Measurements from ENCODE around the gene HINT2.

The HINT2 gene

DNA sequence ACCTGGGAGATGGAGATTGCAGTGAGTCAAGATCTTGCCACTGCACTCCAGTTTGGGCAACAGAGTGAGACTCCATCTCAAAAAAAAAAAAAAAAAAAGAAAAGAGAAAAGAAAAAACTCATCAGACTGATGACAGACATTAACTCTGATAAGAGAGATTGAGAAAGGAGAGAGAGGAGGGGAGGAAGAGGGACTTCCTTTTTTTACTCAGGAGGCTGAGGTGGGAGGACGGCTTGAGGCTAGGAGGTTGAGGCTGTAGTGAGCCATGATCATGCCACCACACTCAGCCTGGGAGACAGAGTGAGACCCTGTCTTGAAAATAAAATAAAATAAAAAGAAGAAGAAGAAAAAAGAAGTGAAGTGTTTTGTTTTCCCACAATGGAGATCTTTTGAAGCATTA is 51.0 kb downstream of the HINT2 start:
- H2AFZ ChIP-seq (ENCODE audit: low read depth, low read length), result no peak overlapping the region
- no peak for ATAC-seq (ENCODE audit: insufficient read depth, low read depth)
- TF ChIP-seq, protein P1, sequence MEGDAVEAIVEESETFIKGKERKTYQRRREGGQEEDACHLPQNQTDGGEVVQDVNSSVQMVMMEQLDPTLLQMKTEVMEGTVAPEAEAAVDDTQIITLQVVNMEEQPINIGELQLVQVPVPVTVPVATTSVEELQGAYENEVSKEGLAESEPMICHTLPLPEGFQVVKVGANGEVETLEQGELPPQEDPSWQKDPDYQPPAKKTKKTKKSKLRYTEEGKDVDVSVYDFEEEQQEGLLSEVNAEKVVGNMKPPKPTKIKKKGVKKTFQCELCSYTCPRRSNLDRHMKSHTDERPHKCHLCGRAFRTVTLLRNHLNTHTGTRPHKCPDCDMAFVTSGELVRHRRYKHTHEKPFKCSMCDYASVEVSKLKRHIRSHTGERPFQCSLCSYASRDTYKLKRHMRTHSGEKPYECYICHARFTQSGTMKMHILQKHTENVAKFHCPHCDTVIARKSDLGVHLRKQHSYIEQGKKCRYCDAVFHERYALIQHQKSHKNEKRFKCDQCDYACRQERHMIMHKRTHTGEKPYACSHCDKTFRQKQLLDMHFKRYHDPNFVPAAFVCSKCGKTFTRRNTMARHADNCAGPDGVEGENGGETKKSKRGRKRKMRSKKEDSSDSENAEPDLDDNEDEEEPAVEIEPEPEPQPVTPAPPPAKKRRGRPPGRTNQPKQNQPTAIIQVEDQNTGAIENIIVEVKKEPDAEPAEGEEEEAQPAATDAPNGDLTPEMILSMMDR (IDR thresholded peaks at IDR 0.05; ENCODE audit: borderline replicate concordance, extremely low read depth, low read length, poor library complexity, severe bottlenecking), result no peak
- no peak for TF ChIP-seq EZH2 (IDR thresholded peaks at IDR 0.05; ENCODE audit: borderline replicate concordance, low read depth, low read length, severe bottlenecking)

DNA sequence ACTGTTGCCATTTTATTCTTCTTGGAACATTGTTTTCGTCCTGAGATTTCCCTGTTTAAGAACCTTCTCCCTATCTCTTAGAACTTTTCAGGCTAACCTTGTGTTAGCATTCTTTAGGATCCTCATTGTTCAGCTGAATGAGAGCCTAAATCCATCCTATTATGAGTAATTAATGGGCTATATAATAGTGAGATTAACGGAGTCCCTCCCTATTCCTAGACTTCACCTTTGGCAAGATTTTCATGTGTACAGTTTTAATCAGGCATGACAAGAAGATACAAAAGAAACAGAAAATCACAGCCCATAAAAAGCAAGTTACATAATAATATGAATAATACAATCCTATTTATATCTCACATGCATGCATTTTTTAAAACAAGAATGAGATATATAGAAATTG is 51.7 kb downstream of the HINT2 start:
- H3K4me3 ChIP-seq (ENCODE audit: low read depth in 1 of 2, low read length in 2 of 2), result no peak overlapping the region
- H3K27ac ChIP-seq (ENCODE audit: low read length), result no peak overlapping the region
- peaks cover 3% of the 10 kb centered on the region; the same call in 1 of the 2 replicates for H3K36me3 ChIP-seq (ENCODE audit: insufficient read depth, low read length)
- H3K9ac ChIP-seq (ENCODE audit: low read depth, low read length), result no peak overlapping the region
- DNase-seq (no peak), ATAC-seq (ENCODE audit: insufficient read depth, low read depth) (no peak)
- H3K9me3 ChIP-seq (ENCODE audit: insufficient read depth, low read length, severe bottlenecking), result no peaks in the 10 kb centered on the region
- peaks cover 5% of the 10 kb centered on the region for H3K4me1 ChIP-seq (ENCODE audit: insufficient read depth, low read length)
- no peak overlapping the region for H3K4me2 ChIP-seq (ENCODE audit: insufficient read depth, low read length)
- no peaks in the 10 kb centered on the region for H3K27me3 ChIP-seq (ENCODE audit: insufficient read depth, low read length, poor library complexity)
- H4K20me1 ChIP-seq (ENCODE audit: insufficient read depth, low read length), result peaks cover 4% of the 10 kb centered on the region; the same call in 1 of the 2 replicates
- peaks cover 53% of the 10 kb centered on the region for H3K79me2 ChIP-seq (ENCODE audit: insufficient read depth, low read length)
- TF ChIP-seq, protein P1 (IDR thresholded peaks at IDR 0.05; ENCODE audit: borderline replicate concordance, extremely low read depth, low read length, poor library complexity, severe bottlenecking), result no peak
- no peak for TF ChIP-seq EZH2 (IDR thresholded peaks at IDR 0.05; ENCODE audit: borderline replicate concordance, low read depth, low read length, severe bottlenecking)
- H2AFZ ChIP-seq (ENCODE audit: low read depth, low read length), result no peak overlapping the region

More for the DNA sequence above, 51.0 kb downstream of the HINT2 start:
- Histone ChIP-seq H3K4me2 (ENCODE audit: insufficient read depth, low read length) (no peak overlapping the region), H3K9ac (ENCODE audit: low read depth, low read length) (no peak overlapping the region), H3K27me3 (ENCODE audit: insufficient read depth, low read length, poor library complexity) (no peaks in the 10 kb centered on the region), H3K36me3 (ENCODE audit: insufficient read depth, low read length) (peaks cover 3% of the 10 kb centered on the region; the same call in 1 of the 2 replicates), H3K79me2 (ENCODE audit: insufficient read depth, low read length) (peaks cover 49% of the 10 kb centered on the region), H4K20me1 (ENCODE audit: insufficient read depth, low read length) (peaks cover 4% of the 10 kb centered on the region; the same call in 1 of the 2 replicates), H3K9me3 (ENCODE audit: insufficient read depth, low read length, severe bottlenecking) (no peaks in the 10 kb centered on the region), H3K4me1 (ENCODE audit: insufficient read depth, low read length) (no peaks in the 10 kb centered on the region), H3K27ac (ENCODE audit: low read length) (no peak overlapping the region), H3K4me3 (ENCODE audit: low read depth in 1 of 2, low read length in 2 of 2) (no peak overlapping the region)
- DNase-seq, result no peak

Measured in DND-41 (cell line).